Cardiac muscle cell (in vitro differentiated cells and primary cell): ENCODE results near the gene ATP6V1G1. TPM values are rescaled to one million over a fixed set of nuclear protein-coding genes. Genes with fewer than 3 reads are reported as not detected.

Source experiments
- DNase-seq, 2 donors: peaks; one replicate each; pipeline versions ENCODE4 v3.0.0 to v3.0.0-alpha.2; 2010 to 2017; ENCODE audit warnings: low read depth in 1 of 2, low spot score in 1 of 2
- H3K27ac ChIP-seq: fragments of 200-600 bp; sonication (generic); 2 replicates; pipeline ENCODE4 v1.5.1; 2016
- H3K27me3 ChIP-seq: fragments of 200-600 bp; sonication (generic); 2 replicates; pipeline ENCODE4 v1.6.0; 2016; ENCODE audit warnings: control low read depth
- H3K36me3 ChIP-seq: fragments of 200-600 bp; sonication (generic); 2 replicates; pipeline ENCODE4 v1.5.1; 2016; ENCODE audit warnings: control low read depth
- H3K4me1 ChIP-seq: fragments of 200-600 bp; sonication (generic); 2 replicates; pipeline ENCODE4 v1.8.1; 2017; ENCODE audit warnings: low read depth, mild to moderate bottlenecking, mixed run types
- H3K4me3 ChIP-seq: fragments of 200-600 bp; sonication (generic); 2 replicates; pipeline ENCODE4 v1.5.1; 2016; ENCODE audit warnings: mild to moderate bottlenecking
- H3K9me3 ChIP-seq: fragments of 200-600 bp; sonication (generic); 2 replicates; pipeline ENCODE4 v1.5.1; 2017; ENCODE audit warnings: low read depth, mild to moderate bottlenecking, control low read depth
- CTCF ChIP-seq: IDR thresholded peaks from 2 replicates; pipeline ENCODE4 v1.5.1; 2012; ENCODE audit warnings: low read depth, mild to moderate bottlenecking, low read length
- polyA plus RNA-seq: library from polyadenylated mRNA; unstranded; fragments of >200 nt; fragmentation: Nextera tagmentation; extraction: Ambion mirVana; gene quantifications from 2 replicates; pipeline ENCODE4 v1.2.1, GENCODE V29; 2016
- total RNA-seq: library from RNA; depleted of rRNA; stranded (reverse); fragments of >200 nt; gene quantifications from 2 replicates; pipeline ENCODE4 v1.2.3, GENCODE V29; 2016

The ATP6V1G1 gene
- total and polyA plus RNA-seq, 2 experiments from 2014 or later, result 270 to 280 TPM

- DNase-seq, result no peak
- no peak overlapping the region for H3K4me3 ChIP-seq
- TF ChIP-seq CTCF, result no peak
Measured at GRCh38 chr9:114583371-114584155, 4.0 kb upstream of the ATP6V1G1 start.

GRCh38 chr9:114588210-114588609, 641 bp downstream of the ATP6V1G1 start:
- DNase-seq, result peak in 1 of 2 donors; percentile 63
- H3K36me3 ChIP-seq, result peaks cover 8% of the 10 kb centered on the region
- no peak for TF ChIP-seq CTCF
- H3K4me3 ChIP-seq, result peak overlapping the region; percentile 85
- no peaks in the 10 kb centered on the region for H3K9me3 ChIP-seq
- H3K27ac ChIP-seq, result peak overlapping the region; percentile 98
- no peaks in the 10 kb centered on the region for H3K27me3 ChIP-seq
- peaks cover 23% of the 10 kb centered on the region for H3K4me1 ChIP-seq

More at GRCh38 chr9:114583371-114584155, 4.0 kb upstream of the ATP6V1G1 start:
- Histone ChIP-seq H3K27me3 (no peaks in the 10 kb centered on the region), H3K27ac (no peak overlapping the region), H3K9me3 (no peaks in the 10 kb centered on the region), H3K36me3 (no peaks in the 10 kb centered on the region), H3K4me1 (no peaks in the 10 kb centered on the region)

GRCh38 chr9:114588651-114589526, 1.3 kb downstream of the ATP6V1G1 start:
- Histone ChIP-seq H3K4me3 (peak overlapping the region; percentile 85), H3K4me1 (peaks cover 23% of the 10 kb centered on the region), H3K36me3 (peaks cover 14% of the 10 kb centered on the region), H3K27ac (peak overlapping the region; percentile 16), H3K27me3 (no peaks in the 10 kb centered on the region), H3K9me3 (no peaks in the 10 kb centered on the region)
- TF ChIP-seq CTCF, result no peak
- DNase-seq, result peak in 1 of 2 donors; percentile 37

- Histone ChIP-seq H3K4me3 (no peak overlapping the region), H3K4me1 (peaks cover 23% of the 10 kb centered on the region), H3K27ac (no peak overlapping the region), H3K36me3 (peaks cover 17% of the 10 kb centered on the region), H3K27me3 (no peaks in the 10 kb centered on the region), H3K9me3 (no peaks in the 10 kb centered on the region)
- no peak for DNase-seq
- TF ChIP-seq CTCF, result no peak
Measured at GRCh38 chr9:114590328-114590727, 2.8 kb downstream of the ATP6V1G1 start.

- Histone ChIP-seq H3K27me3 (no peaks in the 10 kb centered on the region), H3K27ac (peak overlapping the region; percentile 55), H3K4me1 (peaks cover 23% of the 10 kb centered on the region), H3K36me3 (peaks cover 24% of the 10 kb centered on the region), H3K9me3 (no peaks in the 10 kb centered on the region), H3K4me3 (no peak overlapping the region)
- no peak for DNase-seq
- TF ChIP-seq CTCF, result no peak
Measured at GRCh38 chr9:114591291-114591787, 3.8 kb downstream of the ATP6V1G1 start.
